Measurements from ENCODE around the gene STAT4.

- TF ChIP-seq CTCF (IDR thresholded peaks at IDR 0.05) (no peak), POLR2AphosphoS5 (IDR thresholded peaks at IDR 0.05) (no peak), POLR2A (IDR thresholded peaks at IDR 0.05) (no peak)
Measured at GRCh38 chr2:191008286-191008685, 142.5 kb downstream of the STAT4 start.

Data from transverse colon (tissue), 4 donors.